ENCODE data around the gene PPM1D.

- TF ChIP-seq CTCF (IDR thresholded peaks at IDR 0.05; ENCODE audit: low read length) (no peak), EZH2phosphoT487 (IDR thresholded peaks at IDR 0.05; ENCODE audit: low read length) (no peak)
These were observed 7.2 kb upstream of the PPM1D start for GRCh38 chr17:60592750-60593149.

All from MM.1S (cell line).